HG02885 (cell line): ENCODE data around the gene ZNF334.

Experiments
- ATAC-seq: cut with Tn5 transposase; IDR thresholded peaks from one replicate; pipeline ENCODE4 v1.9.1; 2021; ENCODE audit warnings: mild to moderate bottlenecking; ENCODE audit not compliant: unreplicated experiment, poor library complexity

The ZNF334 gene

DNA sequence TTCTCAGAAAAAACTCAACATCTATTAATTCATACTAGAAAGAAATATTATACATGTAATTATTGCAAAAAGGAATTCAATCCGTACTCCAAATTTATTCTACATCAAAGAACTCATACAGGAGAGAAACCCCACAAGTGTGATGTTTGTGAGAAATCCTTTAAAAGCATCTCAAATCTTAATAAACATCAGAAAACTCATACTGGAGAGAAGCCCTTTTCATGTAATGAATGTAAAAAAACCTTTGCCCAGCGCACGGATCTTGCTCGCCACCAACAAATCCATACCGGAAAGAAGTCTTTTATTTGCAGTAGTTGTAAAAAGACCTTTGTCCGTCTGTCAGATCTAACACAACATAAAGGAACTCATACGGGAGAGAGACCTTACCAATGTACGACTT, 22.0 kb downstream of the ZNF334 start:
- ATAC-seq, result no peak

DNA sequence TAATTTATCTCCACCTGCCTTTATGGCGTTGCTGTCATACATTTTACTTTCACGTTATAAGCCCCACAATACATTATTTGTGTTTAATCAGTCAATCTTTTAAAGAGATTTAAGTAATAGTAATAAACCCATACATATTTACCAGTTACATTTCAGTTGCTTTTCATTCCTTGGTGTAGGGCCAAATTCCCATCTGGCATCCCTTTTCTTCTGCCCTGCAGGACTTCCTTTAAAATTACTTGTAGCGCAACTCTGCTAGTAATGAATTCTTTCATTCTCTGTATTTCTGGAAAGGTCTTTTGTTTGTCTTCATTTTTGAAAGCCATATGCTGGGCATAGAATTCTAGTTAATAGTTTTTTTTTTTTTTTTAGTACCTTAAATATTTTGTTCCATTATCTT, 24.9 kb downstream of the ZNF334 start:
- no peak for ATAC-seq

- no peak for ATAC-seq
Observed at GRCh38 chr20:46487628-46488027, 25.7 kb downstream of the ZNF334 start.

GRCh38 chr20:46485431-46485830, 27.9 kb downstream of the ZNF334 start:
- ATAC-seq, result no peak

GRCh38 chr20:46484954-46485353, 28.4 kb downstream of the ZNF334 start:
- no peak for ATAC-seq

- no peak for ATAC-seq
Observed at GRCh38 chr20:46483879-46484278, 29.5 kb downstream of the ZNF334 start.

- ATAC-seq, result no peak
Observed at GRCh38 chr20:46482864-46483263, 30.5 kb downstream of the ZNF334 start.

- no peak for ATAC-seq
Observed at GRCh38 chr20:46477640-46478039, 35.7 kb downstream of the ZNF334 start.

DNA sequence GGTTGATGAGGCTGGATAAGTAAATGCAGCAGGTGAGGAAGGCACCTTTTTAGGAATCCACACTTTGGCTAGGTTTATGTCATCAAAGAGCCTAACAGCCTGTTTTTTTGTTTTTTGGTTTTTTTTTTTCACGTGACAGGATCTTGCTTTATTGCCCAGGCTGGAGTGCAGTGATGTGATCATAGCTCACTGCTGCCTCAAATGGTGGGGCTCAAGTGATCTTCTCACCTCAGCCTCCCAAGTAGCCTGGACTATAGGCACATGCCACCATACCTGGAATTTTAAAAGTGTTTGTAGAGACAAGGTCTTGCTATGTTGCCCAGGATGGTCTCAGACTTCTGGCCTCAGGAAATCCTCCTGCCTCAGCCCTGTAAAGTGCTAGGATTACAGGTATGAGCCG, 36.1 kb downstream of the ZNF334 start:
- ATAC-seq, result no peak

DNA sequence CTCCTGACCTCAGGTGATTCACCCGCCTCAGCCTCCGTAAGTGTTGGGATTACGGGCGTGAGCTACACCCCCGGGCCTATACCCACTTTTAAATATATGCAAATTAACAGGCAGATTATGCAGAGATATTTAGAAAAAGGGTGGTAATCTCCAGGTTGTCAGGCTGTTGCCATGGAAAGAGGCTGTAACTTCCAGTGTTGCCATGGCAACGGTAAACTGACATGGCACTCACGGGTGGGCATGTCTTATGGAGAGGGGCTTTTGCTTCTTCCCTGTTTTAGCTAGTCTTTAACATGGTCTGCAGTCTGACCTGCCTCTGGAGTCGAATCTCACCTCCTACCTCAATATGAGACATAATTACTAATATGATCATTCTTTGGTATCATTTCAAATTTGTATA, 44.9 kb downstream of the ZNF334 start:
- no peak for ATAC-seq

DNA sequence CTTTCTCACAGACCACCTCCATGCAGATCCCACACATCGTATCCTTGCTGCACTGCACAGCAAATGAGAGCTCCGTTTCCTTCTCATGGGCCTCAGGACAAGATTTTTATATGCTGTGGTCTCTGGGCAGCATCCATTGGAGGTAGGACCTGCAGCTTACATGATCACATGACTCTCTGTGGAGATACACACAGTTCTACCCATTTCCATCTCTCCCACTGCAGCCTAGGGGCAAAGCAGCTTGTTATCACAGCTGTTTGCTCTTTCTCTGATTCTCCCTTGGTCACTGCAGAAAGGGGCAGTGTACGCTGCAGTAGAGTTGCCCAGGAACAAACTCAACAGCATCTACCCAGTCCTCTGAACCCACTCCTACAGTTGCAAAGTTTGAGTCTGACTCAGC, 48.9 kb downstream of the ZNF334 start:
- no peak for ATAC-seq

DNA sequence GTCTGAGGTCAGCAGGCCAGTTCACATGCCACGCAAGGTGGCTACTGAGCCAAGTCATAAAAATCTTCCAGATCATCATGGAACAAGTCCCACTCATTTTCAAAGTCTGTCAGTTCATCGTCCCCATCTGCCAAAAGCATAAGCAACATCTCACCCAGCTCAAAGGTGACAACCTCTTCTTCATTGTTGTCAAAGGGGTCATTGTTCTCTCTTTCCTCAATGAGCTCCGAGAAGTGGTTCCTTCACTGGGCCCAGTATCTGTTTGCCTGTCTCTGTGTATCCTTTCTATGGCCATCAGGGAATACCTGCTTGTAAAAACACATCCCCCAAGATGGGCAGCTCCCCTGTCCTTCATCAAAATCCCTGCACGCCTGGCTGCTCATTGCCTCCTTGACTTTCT, 49.5 kb downstream of the ZNF334 start:
- ATAC-seq, result no peak

DNA sequence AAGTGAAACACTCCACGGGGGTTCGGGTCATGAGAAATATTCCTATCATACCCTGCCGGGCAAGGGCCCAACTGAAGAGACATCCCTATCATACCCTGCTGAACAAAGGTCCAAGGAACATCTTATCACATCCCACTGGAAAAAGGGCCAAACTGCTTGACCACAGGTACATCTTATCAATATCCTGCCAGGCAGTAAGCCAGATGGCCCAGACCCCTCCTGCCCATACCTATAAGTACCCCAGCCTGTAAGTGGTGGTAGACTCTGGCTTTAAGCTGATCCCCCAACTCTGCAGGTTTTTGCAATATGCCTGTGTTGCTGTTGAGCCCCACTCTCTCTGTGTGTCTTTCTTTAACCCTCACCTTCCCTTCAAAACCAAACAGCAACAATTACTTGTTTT, 51.6 kb downstream of the ZNF334 start:
- no peak for ATAC-seq

GRCh38 chr20:46458866-46459750, 54.3 kb downstream of the ZNF334 start:
- ATAC-seq, result no peak

- ATAC-seq, result no peak
Observed at GRCh38 chr20:46456255-46457028, 56.9 kb downstream of the ZNF334 start.

- ATAC-seq, result no peak
Observed at GRCh38 chr20:46455729-46456128, 57.6 kb downstream of the ZNF334 start.
